DND-41 (cell line): ENCODE data around the gene ABCA13.

Experiments
- CTCF ChIP-seq: IDR thresholded peaks from 2 replicates; pipeline ENCODE4 v1.5.1; 2012; ENCODE audit warnings: borderline replicate concordance, low read length, moderate library complexity, mild to moderate bottlenecking; ENCODE audit not compliant: poor library complexity, severe bottlenecking; ENCODE audit errors: extremely low read depth
- EZH2 ChIP-seq: IDR thresholded peaks from 3 replicates; pipeline ENCODE4 v1.6.1; 2012; ENCODE audit warnings: borderline replicate concordance, low read depth, mild to moderate bottlenecking, moderate library complexity, low read length, inconsistent platforms; ENCODE audit not compliant: severe bottlenecking

GRCh38 chr7:48518092-48518491 lies 346.8 kb downstream of the ABCA13 start:
- TF ChIP-seq CTCF (no peak), EZH2 (no peak)
